ENCODE measurements around the gene HDAC5.
A peak's percentile ranks its signal among the peaks of the same experiment; 100 is the strongest.
"Not testable (repeated sequence)": the region's sequence is repeated elsewhere in the genome, so short reads cannot be mapped to it uniquely, and the experiment has no call there.

HDAC5 gene

DNA sequence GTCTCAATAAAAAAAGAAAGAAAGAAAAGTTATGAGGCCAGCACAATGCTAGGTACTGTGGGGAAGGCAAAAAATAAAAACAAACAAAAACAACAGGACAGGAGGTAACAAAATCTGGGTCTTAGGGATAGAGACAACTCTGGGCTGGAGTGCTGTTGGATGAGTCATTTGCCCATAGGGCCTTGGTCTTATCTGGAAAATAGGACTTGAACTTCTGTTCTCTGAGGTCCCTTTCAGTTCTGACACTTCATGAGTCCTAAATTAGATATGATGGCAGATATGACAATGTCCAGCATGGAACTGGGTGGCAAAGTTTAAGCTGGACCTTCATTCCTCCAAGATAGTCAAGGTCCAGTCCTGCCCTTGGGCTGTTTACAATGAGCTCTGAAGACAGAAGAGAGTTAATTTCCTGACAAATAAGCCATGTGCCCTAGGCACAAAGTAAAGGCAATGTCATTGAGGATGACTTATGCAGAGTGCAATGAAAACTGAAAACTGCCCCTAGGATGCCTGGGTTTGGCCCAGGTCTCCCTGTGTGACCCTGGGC is 8.9 kb upstream of the HDAC5 start:
- DNase-seq, result no peak

DNA sequence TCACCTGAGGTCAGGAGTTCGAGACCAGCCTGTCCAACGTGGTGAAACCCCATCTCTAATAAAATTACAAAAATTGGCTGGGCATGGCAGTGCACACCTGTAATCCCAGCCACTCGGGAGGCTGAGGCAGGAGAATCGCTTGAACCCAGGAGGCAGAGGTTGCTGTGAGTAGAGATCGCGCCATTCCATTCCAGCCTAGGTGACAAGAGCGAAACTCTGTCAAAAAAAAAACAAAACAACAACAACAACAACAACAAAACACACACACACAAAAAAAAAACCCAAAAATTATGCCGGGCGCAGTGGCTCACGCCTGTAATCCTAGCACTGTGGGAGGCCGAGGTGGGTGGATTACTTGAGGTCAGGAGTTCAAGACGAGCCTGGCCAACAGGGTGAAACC is 7.9 kb upstream of the HDAC5 start:
- DNase-seq, result not testable (repeated sequence)

DNA sequence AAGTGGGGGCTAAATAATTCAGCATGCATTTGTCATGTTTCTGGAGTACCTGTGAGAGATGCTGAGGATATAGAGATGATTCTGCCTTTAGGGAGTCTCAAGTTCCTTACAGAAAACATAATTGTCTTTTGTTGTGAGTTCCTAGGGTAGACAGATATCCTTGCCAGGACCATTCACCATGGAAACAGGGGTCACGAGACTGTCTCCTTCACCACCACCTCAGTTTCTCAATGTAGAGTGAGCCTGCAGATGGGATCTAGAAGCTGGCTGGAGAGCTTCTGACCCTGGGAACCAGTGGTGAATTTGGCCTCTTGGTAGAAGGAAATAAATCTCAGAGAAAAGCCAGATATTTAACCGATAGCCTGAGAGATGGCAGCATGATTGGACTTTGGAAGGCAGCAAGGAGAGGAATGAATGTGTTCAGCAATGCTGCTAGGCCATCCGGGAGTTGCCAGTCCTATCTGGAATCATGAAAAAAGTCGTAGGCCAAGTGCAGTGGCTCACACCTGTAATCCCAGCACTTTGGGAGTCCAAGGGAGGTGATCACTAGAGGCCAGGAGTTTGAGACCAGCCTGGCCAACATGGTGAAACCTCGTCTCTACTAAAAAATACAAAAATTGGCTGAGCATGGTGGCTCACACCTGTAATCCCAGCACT is 7.4 kb upstream of the HDAC5 start:
- no peak for DNase-seq

DNA sequence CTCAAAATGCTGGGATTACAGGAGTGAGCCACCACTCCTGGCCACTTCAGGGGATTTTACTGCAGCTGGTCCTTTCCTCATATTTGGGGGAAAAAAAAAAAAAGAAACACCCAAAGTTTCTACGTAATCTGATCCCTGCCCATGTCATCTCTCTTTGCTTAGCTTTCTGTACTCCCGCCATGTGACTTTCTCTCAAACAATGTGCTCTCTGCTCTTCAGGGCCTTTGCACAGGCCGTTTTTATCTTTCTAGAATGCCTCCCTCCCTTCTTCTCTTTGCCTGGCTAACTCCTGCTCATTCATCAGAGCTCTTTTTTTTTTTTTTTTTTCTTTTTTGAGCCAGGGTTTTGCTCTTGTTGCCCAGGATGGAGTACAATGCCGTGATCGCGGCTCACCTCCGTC is 4.9 kb upstream of the HDAC5 start:
- no peak for DNase-seq

DNA sequence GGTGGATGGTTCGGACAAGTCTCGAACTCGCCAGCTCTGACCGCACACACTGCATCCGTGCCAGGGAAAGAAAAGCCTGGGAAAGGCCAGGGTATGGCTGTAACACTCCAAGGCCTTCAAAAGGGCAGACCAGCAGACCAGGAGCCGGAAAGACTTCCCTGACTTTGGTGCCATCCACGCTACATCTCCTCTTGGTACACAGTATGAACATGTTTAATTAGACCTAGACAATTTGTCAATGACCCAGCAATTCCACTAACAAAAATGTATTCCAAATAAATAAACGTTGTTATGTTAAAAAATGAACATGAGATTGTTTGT is 637 bp upstream of the HDAC5 start:
- DNase-seq, result no peak

DNA sequence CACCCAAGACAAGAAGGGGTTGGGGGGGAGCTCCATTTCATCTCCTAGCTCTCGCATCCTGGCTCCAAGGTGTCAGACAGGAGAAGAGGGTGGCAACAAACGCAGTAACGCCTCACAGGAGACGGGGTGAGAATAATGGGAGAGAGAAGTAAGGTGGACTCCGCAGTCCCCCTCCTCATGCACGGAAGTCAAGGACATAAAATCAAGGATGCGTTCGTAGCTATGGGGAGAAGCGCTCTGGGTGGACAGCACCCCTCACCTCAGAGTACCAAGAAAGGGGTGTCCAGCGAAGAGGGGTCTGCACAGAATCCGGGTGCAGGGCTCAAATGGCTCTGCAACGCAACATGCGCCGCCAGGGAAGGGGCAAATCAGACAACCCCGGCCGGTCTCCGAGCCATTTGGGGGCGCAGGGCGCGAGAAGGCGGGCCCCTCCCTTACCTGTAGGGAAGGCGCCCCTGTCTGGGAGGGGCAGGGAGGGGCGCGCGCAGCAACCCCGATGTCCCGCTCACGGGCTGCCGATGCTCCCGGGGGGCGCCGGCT is 555 bp downstream of the HDAC5 start:
- DNase-seq, result no peak

DNA sequence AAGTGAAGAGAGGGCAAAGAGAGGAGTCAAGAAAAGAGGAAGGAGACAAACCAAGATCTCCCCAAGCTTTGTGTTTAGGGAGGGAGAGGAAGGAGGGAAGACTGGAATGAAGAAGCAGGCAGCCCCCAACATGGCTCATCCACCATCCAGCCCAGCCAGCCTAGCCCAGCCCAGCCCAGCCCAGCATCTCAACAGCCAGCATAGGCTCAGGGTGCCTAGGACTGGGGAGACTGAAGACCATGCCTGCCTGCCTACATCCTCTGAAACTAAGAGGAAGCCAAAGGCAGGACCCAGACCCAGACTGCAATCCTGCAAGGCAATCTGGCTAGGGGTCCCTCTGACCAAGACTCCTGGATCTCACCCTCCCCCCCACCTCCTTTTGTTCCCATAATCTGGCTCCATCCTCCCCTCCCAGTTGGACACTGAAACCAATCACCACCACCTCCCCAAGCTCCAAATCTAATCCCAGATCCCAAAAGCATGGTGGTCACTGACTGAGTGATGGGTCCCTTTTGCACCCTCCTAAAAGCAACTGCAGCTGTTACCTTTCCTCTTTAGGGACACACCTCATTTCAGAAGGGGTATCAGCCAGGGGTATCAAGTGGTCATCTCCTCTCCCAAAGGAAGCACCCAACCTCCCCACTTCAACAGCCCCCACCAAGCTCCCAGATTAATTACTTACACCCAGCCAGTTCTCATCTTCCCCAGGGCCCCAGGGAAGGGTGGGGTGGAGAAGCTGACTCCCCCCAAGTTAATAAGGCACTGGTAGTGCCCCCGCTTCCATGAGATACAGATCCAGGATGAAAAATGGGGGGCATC is 1.2 kb downstream of the HDAC5 start:
- DNase-seq, result no peak

DNA sequence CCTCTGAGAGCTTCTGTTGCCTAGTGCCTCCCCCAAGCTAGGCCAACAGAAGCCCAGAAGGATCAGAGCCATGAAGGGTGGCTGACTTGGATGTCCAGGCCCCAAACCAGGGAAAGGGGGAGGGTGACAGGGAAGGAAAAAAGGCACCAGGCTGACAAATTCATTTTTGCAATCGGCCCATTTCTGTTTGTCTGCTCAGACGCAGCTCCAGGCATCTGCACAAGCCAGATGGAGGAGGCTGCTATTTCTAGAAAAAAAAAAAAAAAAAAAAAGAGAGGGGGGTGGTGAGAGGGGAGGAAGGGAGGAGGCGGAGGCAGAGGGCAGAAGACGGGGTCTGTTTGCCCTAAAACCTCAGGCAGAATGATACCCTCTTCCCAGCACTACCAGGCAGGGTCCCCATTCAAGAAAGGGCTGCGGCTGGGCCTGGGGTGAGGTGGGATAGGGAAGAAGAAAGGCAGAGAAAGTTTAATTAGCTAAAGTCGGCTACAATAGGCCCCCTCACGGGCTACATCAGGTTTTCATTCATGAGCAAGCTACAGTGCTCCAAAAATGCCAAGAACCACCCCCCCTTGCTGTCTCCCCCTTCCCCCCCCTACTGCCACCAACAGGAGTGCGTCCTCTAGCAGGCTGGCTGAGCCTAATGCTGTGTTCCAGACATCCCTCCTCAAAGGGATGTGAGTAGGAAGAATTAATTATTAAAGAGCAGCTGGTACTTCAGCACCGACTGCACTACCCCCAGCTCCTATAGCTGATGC is 2.4 kb downstream of the HDAC5 start:
- no peak for DNase-seq

DNA sequence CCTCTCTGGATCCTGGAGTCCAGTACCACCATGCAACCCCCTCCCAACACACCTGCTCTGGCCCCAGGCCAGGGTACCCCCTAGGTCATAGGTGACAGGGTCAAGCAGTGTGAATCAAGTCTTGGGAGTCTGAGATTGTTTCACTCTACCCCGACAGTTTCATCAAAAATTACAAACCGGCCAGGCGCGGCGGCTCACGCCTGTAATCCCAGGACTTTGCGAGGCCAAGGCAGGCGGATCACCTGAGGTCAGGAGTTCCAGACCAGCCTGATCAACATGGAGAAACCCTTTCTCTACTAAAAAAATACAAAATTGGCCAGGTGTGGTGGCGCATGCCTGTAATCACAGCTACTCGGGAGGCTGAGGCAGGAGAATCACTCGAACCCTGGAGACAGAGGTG is 3.2 kb downstream of the HDAC5 start:
- not testable (repeated sequence) for DNase-seq

DNA sequence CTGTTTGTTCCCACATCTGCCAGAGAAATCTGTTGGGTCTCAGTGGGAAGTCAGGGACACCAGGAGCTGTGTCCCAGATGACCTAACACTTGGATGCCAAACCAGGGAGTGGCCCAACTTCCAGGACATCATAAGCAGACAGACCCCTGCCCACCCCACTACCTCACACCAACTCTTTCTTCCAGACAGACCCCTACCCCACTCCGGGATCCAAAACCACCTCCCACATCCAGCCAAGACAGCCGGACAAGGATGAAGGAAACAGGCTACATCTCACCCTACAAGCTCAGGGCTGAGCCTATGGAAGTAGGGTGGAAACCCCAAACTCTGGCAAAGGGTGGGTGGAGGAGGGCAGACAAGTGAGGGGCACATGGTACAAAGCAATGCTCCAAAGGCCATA is 3.6 kb downstream of the HDAC5 start:
- DNase-seq, result no peak

DNA sequence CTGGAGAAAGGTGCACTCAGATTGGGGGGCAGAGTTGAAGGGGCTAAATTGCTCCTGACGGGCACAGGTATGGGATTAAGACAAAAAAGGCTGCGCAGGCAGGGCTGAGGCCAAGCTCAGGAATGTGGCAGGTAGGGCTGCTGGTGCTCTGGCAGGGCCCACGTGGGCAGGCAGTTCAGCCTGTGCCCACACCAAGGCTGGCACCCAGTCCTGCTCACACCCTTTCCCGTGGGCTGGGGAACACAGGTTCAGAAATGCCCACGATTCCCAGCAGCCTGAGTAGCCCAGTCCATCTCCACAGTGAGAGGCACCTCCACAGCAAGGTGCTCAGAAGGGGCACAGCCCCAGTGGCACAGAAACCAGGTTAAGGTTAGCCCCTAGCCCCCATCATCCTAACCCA is 4.4 kb downstream of the HDAC5 start:
- no peak for DNase-seq

DNA sequence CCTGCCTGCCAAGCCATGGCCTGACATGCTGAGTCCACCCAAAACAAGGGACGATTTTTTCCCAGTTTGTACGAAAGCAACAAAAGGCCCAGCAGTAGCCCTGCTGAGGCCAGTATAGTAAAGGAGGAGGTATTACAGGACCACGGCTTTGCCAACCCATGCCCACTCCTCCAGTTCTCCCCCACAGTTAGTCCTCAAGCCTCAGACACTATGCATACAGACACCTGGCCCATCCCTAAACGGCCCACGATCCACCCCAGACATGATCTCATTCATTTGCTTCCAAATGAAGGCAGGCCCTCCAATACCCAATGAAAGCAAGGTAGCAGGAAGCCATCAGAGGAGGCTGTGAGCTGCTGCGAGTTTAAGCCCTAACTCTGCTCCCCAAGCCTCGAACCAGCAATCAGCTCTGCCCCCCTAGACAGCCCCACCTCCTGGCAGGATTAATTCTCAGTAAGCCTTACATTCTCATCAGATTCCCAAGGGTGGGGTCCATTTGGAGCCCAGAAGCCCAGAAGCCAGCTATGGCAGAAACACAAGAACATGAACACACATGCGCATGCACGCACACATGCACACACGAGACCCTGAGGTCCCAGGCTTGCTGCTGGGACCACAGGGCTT is 4.9 kb downstream of the HDAC5 start:
- no peak for DNase-seq

DNA sequence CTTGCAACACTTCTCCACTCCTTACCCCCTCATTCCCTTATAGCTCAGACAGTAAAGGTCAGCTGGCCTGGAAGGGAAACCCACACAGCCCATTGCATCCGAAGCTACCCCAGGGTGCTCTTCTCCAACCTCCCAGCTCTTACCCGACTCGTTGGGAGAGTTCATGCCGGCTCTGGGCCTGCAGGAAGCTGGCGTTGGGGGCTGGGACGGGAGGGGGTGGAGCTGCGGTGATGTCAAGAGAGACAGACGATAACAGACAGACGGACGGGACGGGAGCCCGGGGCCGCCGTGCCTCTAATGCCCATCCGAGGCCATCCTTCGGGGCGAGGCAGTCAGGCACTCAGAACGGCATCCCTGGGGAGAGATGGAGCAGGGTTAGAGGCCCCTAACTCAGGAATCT is 6.1 kb downstream of the HDAC5 start:
- DNase-seq, result no peak

DNA sequence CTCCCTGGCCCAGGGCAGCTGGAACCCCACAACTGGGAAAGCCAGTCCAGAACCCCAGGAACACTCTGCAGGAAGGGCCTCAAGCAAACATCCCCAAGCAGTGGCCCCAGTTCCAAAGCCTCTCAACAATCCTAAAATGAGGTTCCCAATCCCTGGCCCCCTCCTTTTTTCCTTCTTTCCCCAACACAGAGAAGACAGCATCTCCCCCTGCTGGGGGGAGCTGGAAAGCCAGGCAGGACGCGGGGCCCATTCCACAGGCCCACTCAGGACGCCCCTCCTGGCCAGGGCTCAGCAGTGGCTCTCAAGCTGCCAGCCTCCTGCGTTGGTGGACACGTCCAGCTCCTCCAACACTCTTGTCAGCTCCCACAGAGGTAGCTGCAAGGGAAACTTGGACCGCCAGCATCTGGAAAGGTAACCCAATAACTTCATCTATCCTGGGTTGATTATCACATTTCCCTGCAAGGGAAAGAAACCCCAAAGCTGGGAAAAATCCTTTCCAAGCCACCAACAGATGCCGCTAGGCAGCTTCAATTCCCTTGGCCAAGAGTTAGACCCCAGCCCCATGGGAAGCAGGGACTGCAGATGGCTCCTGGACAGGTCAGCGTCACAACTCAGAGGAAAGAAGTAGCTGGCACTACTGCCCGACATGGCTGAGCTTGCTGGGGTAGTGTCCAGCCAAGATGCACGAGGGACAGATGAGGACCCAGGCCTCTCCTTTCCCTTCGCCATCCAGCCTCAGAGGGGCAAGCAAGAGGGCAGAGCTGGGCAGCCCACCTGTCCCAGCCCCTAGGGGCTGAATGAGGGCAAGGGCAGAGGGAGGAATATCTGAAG is 7.6 kb downstream of the HDAC5 start:
- DNase-seq, result no peak

DNA sequence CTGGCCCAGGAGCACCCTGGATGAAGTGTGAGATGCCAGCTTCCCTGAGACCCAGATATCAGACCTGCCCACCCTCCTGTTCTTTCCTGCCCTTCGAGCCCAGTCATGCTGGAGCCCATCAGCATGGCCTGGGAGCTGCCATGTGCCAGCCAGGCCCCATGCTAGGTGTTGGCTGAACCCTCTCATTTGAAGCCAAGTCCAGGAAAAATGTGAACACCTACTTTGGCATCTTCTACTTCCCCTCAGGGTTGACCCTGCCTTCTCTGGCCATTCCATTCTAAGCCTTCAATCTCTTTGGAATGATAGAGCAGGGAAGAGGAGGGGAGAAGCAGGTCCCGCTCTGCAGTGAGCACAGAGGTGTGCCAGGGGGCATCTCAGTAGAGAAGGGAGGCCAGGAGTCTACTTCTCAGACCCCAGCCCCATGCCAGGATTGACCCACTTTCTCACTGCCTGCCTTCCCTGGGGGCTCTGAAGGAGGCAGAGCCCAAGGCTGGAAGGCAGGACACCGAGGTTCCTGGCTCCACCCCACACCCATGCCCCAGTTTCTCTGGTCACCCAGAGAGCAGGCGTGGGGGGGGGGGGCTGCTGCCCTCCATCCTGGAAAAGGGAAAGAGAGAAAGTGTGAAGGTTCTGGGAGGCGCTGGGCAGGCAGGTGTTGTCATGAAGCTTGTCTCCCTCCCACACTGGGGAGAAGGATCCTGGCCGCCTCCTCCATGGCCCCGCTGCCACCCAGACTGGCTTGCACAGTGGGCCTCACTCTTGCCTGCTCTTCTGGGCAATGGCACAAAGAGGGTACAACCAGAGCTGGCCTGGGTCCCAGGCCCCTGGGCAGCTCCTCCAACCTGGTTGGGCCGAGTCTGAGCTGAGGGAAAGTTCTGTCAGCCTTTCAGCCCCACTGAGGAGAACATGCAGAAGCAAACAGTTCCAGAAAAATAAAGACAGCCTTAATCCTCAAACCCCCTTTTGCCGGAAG is 9.3 kb downstream of the HDAC5 start:
- no peak for DNase-seq

DNA sequence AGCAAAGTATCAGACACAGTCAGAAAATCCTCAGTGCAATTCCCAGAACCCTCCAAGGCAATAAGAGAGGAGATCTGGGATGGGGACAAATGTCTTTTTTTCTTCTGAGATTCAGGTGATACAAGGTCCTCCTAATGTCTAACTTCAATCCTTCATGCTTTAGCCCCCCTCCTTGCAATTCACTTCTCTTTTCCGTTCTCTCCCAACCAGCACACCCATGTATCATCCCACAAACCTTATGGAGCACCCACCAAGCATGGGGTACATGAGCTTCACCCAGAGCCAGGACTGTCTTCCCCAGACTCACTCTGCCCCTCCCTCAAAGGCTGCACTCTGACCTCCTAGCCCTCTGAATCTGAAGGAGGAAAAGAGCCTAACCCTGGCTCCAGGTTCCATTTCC is 10.1 kb downstream of the HDAC5 start:
- DNase-seq, result no peak

DNA sequence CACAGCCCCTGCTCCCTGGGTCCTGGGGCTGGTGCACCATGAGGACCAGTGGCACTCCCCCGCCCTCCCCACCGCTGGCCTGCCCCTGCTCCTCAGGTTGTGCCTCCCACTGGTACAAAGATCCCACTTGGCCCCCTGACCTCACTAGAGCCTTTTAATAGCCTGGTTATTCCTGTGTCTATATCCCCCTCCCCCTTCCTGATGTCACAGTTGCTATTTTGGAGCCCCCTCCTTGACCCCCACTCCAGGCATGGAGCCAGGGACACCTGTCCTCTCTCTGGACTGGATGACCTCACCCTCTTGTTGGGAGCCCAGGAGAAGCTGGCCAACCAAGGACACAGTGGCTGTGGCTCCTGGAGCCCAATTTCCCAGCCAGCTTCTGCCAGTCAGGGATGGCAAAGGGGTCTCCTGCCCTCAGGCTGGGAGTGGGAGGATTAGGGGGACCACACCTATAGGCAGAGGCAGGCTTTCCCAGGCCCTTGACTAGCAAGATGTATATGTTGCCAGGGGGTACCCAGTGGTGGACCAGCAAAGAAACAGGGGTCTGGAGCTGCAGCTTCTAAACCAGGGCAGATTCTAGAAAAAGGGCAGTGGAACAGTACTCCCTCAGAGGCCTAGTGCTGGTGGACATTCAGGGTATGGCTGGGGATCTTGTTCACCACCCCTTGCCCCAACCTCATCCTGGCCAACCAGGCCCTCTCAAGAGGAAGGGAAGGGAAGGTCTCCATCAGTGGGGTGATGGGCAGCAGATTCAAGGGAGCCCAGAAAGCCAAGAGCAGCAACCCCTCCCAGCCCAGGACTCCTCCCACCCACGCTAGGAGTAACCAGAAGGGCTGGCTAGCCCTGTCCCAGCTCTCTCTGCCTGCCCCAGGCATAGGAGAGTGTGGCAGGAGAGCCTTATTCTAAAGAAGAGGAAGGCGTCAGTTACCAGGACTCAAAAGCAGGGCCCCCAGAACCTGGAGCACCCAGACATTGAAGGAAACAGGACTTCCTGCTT is 10.9 kb downstream of the HDAC5 start:
- peak; percentile 24 for DNase-seq

DNA sequence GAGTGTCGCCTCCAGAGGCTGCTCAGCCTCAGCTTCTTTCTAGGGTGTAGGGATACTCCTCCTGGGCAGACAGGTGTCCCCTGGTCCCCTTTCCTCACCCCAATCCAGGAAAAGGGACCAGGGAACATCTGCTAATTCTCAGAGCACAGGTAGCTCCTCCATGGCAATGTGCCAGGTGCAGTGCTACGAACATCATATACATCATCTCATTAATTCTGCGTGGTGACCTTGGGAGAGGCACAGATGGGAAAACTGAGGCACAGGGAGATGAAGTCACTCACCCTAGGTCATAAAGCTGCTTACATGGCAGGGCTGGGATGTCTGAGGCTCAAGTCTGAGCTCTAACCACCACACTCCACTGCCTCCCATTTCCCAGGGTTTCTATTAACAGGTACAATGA is 11.7 kb downstream of the HDAC5 start:
- DNase-seq, result no peak

DNA sequence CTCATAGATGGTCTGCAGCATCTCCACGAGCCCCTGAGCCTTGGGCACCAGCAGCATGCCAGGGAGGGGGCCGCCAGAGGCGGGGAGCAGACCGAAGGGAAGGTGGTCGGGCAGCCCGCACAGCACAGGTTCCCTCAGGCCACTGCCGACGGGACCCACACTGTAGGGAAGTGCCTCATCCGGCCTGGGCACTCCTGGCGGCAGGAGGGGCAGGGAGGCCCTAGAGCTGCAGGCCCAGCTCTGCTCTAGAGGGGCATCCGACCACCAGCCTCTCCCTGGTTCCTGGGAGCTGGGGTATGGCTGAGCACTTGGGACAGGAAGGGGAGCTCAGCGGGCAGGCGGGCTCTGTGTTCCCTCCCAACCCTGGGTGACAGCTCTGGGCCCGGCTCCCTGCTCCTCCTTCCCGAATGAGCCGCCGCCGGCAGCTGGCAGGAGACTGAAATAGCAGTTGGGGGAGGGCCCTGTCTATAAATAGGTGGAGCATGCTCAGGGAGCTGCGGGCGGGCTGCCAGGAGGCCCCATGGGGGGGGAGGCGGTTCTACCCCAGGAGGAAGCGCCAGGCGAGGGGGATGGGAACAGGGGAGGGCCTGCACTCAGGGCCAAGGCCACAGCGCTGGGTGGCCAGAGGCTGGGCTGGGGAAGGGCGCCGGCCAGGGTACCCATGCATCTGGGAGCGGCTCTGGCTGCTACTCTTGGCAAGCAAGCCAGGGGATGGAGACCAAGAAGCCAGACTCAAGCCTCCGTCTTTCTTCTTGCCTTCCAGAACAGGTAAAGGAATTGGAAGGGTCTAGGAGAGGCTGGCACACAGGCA is 12.4 kb downstream of the HDAC5 start:
- DNase-seq, result peak; percentile 88

Measured in NCI-H2029 (cell line).